ENCODE data around the gene LCN10. TPM values are rescaled to one million over a fixed set of nuclear protein-coding genes. Genes with fewer than 3 reads are reported as not detected.
"Not testable (repeated sequence)": the region's sequence is repeated elsewhere in the genome, so short reads cannot be mapped to it uniquely, and the experiment has no call there.

LCN10 gene
- total RNA-seq, 1 donor from 2014 or later: not detected

GRCh38 chr9:136704741-136705140 is 38.0 kb downstream of the LCN10 start:
- DNase-seq (ENCODE audit: extremely low read depth, low read depth, low spot score): not testable (repeated sequence)

- DNase-seq (ENCODE audit: extremely low read depth, low read depth, low spot score): no peak
These were observed 39.4 kb downstream of the LCN10 start for GRCh38 chr9:136703276-136703860.

DNA sequence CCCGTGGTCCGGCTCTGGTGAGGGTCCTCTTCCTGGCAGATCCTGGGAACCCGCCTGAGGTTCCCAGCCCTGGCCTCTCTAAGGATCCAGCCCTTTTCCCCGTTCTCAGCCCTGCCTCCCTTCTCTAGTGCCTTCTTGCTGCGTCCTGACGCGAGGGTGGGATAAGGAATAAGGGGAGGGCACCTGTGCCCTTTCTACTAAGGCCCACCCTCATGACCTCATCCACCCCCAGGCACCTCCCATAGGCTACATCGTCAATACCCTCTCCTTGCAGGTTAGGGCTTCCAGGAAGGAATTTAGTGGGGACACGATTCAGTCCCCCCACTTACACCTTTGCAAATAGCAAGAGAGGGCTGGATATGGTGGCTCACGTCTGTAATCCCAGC is 41.1 kb downstream of the LCN10 start:
- no peak for DNase-seq (ENCODE audit: extremely low read depth, low read depth, low spot score)

GRCh38 chr9:136700959-136701667 is 41.6 kb downstream of the LCN10 start:
- DNase-seq (ENCODE audit: extremely low read depth, low read depth, low spot score): no peak

DNA sequence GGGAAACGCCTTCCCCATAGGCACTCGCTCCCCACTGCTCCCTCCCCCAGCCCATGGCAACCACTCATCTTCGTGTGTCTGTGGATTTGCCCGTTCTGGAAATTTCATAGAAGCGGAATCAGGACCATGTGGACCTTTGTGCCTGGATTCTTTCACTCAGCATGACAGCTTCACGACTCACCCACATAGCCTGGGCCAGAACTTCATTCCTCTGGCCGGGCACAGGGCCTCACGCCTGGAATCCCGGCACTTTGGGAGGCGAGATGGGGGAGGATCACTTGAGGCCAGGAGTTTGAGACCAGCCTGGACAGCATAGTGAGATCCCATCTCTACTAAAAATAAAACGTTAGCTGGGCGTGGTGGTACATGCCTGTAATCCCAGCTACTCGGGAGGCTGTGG is 42.4 kb downstream of the LCN10 start:
- no peak for DNase-seq (ENCODE audit: extremely low read depth, low read depth, low spot score)

- no peak for DNase-seq (ENCODE audit: extremely low read depth, low read depth, low spot score)
These were observed 44.0 kb downstream of the LCN10 start for GRCh38 chr9:136698635-136699246.

GRCh38 chr9:136697821-136698526 is 44.8 kb downstream of the LCN10 start:
- DNase-seq (ENCODE audit: extremely low read depth, low read depth, low spot score): no peak

GRCh38 chr9:136697146-136697820 is 45.5 kb downstream of the LCN10 start:
- no peak for DNase-seq (ENCODE audit: extremely low read depth, low read depth, low spot score)

GRCh38 chr9:136696502-136696901 is 46.2 kb downstream of the LCN10 start:
- no peak for DNase-seq (ENCODE audit: extremely low read depth, low read depth, low spot score)

GRCh38 chr9:136695955-136696354 is 46.8 kb downstream of the LCN10 start:
- DNase-seq (ENCODE audit: extremely low read depth, low read depth, low spot score): no peak

DNA sequence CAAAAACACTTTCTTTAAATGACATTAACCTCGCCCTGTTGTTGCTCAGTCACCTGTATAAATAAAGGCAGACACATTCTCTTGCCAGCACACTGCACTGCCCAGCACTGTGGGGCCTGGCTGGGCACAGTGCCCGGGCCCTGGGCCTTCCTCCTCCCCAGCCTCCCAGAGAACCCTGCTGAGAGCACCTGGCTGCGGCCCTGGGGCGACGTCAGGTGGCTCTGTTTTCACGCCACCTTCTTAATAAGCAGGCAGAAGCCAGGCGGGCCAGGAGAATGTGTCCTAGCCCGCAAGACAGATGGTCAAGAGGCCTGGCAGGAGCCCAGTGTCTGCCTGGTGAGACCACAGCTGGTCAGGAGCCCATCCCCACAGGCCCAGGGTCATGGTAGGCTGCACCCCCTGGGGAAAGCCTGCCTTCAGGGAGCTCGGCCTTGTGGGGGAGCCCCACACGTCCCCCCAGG is 47.3 kb downstream of the LCN10 start:
- DNase-seq (ENCODE audit: extremely low read depth, low read depth, low spot score): no peak

DNA sequence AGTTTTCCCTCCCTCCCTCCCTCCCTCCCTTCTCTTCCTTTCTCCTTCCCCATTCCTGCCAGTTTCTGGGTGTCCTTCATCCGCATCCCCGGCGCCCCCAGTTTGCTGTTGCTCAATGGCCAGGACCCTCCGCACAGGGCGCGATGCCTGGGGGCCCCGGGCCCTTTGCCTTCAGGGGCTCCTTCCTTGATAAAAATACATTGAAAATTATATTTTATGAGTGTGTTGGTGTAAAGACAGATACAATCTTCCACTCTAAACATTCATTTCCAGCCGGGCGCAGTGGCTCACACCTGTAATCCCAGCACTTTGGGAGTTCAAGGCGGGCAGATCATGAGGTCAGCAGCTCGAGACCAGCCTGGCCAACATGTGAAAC is 47.9 kb downstream of the LCN10 start:
- no peak for DNase-seq (ENCODE audit: extremely low read depth, low read depth, low spot score)

GRCh38 chr9:136694163-136694871 is 48.4 kb downstream of the LCN10 start:
- DNase-seq (ENCODE audit: extremely low read depth, low read depth, low spot score): no peak

DNA sequence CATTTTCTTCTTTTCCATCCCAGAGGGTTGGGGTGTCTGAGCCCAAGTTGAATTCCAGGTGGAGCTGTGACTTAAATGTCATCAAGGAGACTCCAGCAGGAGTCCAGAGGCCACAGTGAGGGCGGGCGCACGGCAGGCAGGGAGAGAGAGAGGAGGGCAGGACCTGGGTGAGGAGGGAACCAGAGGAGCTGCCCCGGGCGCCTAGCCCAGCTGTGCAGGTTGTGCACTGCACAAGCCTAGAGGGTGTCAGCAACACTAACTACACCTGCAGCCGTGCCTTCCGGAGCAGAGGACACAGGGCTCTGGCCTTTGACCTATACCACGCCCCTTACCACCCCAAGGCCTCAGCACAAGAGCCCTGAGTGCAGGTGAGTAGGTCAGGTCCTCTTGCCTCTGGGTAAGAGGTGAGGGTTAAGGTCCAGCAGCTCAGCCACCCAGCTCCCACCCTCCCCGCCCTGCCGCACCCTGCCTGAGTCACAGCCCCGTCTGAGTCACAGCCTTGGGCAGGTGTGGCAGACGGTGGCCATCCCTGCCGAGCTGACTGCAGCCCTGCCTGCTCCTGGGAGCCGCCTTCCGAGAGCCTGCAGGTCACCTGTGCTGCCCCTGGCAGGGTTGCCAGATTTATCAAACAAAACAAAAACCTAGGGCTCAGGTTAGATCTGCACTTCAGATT is 49.1 kb downstream of the LCN10 start:
- DNase-seq (ENCODE audit: extremely low read depth, low read depth, low spot score): no peak

- DNase-seq (ENCODE audit: extremely low read depth, low read depth, low spot score): no peak
These were observed 49.6 kb downstream of the LCN10 start for GRCh38 chr9:136693135-136693489.

DNA sequence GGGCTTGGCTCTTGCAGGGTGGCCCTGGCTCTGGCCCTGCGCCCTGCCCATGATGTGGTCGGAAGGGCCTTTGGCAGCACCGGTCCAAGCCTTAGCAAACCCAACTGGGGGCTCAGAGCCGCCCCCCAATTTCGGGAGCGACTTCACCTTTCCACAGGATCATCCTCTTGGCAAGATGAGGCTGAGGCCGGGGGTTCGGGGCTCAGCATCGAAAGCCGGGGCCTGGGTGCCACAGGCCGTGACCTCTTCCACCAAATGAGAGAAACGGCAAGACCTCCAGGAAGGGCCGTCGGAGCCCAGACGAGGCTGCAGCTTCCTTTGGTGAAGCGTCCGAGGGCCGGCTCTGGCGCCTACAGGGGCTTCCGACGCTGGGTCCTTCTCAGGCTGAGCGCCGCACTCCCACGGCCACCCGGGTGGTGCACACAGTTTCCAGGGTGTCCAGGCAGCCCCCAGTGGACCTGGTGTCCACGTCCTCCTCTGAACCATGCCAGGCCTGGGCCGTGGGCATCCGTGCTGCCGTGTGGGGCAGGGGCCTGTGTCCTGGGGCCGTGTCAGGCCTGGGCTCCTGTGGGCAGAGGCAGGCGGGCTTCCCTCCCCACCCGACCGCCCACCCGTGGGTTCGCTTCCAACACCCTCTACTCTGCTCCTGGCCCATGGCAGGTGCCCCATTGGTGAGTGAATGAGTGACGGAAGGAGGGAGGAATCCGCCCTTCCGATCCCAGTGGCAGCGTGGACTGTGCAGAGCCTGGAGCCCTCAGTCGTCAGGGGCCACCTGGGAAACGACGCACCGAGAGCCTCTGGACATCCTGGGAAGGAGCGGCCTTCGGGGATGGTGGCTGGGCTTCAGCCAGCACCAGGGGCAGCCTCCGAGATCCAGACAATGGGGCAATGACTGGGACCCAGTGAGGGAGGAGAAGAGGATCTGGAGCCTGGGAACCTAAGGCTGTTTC is 50.3 kb downstream of the LCN10 start:
- DNase-seq (ENCODE audit: extremely low read depth, low read depth, low spot score): no peak

DNA sequence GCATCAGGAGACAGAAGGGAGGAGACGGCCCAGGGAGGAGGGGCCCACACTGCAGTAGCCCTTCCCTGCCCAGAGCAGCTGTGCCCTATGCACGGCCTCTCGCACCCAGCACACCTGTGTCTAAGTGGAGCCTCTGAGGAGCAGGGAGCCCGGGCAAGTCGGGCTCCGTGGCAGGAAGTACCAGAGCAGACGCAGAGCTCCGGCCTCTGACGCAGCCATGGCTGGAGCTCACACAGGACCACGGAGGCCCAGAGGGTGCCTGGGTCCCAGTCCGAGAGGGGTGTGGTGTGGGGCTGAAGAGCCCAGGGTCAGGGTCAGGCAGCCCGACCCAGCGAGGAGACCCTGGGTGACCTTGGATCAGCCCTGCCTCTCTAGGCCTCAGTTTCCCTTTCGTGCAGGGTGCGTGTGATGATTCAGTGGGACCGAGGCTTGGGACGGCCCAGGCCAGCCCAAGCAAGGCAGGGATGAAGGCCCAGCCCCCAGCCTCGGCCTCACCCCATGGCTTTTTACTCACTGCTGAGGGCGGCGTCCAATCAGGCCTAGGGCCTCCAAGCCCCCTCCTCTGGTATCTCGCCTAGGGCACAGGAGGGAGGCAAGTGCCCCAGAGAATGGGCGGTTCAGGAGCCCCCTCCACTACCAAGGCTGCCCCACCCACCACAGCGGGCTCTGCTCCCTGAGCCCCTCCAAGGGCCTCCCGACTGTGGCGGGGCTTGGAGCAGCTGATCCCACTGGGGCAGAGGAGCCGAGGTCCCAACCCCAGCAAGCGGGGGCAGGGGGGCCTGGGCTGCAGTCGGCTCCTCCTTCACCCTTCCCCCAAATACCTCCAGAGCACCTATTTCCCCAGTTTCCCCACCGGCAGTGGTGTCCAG is 51.2 kb downstream of the LCN10 start:
- DNase-seq (ENCODE audit: extremely low read depth, low read depth, low spot score): no peak

- no peak for DNase-seq (ENCODE audit: extremely low read depth, low read depth, low spot score)
These were observed 51.9 kb downstream of the LCN10 start for GRCh38 chr9:136690806-136691261.
